Left ventricle myocardium inferior (tissue), 1 donor: ENCODE measurements around the gene CACUL1. TPM values are rescaled to one million over a fixed set of nuclear protein-coding genes. Genes with fewer than 3 reads are reported as not detected.

Experiments
- DNase-seq: peaks from one replicate; pipeline ENCODE4 v3.0.0-alpha.2; 2020
- H3K27ac ChIP-seq: fragments of 200-600 bp; replicated peaks from 2 replicates; pipeline ENCODE4 v1.8.0; 2021
- H3K27me3 ChIP-seq: fragments of 200-600 bp; 2 replicates; pipeline ENCODE4 v1.8.0; 2021; ENCODE audit warnings: low read depth
- H3K36me3 ChIP-seq: fragments of 200-600 bp; 2 replicates; pipeline ENCODE4 v1.8.0; 2021
- H3K4me1 ChIP-seq: fragments of 200-600 bp; 2 replicates; pipeline ENCODE4 v1.8.0; 2021
- H3K4me3 ChIP-seq: fragments of 200-600 bp; 2 replicates; pipeline ENCODE4 v1.8.0; 2021; ENCODE audit warnings: mild to moderate bottlenecking, moderate library complexity
- H3K9me3 ChIP-seq: fragments of 200-600 bp; replicated peaks from 2 replicates; pipeline ENCODE4 v1.8.0; 2021
- CTCF ChIP-seq: fragments of 200-600 bp; IDR thresholded peaks from 2 replicates; pipeline ENCODE4 v1.8.0; 2021; ENCODE audit warnings: antibody characterized with exemption, mild to moderate bottlenecking, borderline replicate concordance
- intact Hi-C: fragments of 100-400 bp; cut with micrococcal nuclease; formaldehyde crosslinking; loops from one replicate; pipeline ENCODE4 v1.11.0; 2022
- total RNA-seq: library from RNA; stranded (reverse); fragmentation: NEBNext Ultra II Directional; extraction: Animal tissue kit (Norgen Biotek cat#: 25700); gene quantifications from one replicate; pipeline ENCODE4 v1.2.1, GENCODE V29; 2021
- donor health status: DM: no; HTN: yes; CAD: no; lungs with severe emphysema.

CACUL1 gene
- total RNA-seq, 1 donor from 2014 or later = 27.4 TPM

- Histone ChIP-seq H3K36me3 (no peaks in the 10 kb centered on the region), H3K9me3 (no peaks in the 10 kb centered on the region), H3K4me1 (peaks cover 26% of the 10 kb centered on the region), H3K4me3 (no peak overlapping the region), H3K27me3 (no peaks in the 10 kb centered on the region), H3K27ac (no peak overlapping the region)
- DNase-seq = no peak
- intact Hi-C loops = loop anchor here (5.0 kb wide), 1 partner anchor 154 kb away; no protein-coding TSS in a partner anchor
- TF ChIP-seq CTCF = peak; percentile 89
Measured at GRCh38 chr10:118720685-118721538, 33.9 kb downstream of the CACUL1 start.

GRCh38 chr10:118714366-118714765, 40.4 kb downstream of the CACUL1 start:
- H3K27ac ChIP-seq = no peak overlapping the region
- no peaks in the 10 kb centered on the region for H3K36me3 ChIP-seq
- TF ChIP-seq CTCF = no peak
- H3K4me3 ChIP-seq = no peak overlapping the region
- no peaks in the 10 kb centered on the region for H3K27me3 ChIP-seq
- no peak for DNase-seq
- no peaks in the 10 kb centered on the region for H3K9me3 ChIP-seq
- H3K4me1 ChIP-seq = no peaks in the 10 kb centered on the region
- intact Hi-C loops = no loop called here

GRCh38 chr10:118712930-118713634, 41.7 kb downstream of the CACUL1 start:
- H3K27ac ChIP-seq = no peak overlapping the region
- H3K4me1 ChIP-seq = no peaks in the 10 kb centered on the region
- peak; percentile 15 for TF ChIP-seq CTCF
- intact Hi-C loops = no loop called here
- H3K9me3 ChIP-seq = no peaks in the 10 kb centered on the region
- H3K27me3 ChIP-seq = no peaks in the 10 kb centered on the region
- no peak for DNase-seq
- H3K36me3 ChIP-seq = no peaks in the 10 kb centered on the region
- H3K4me3 ChIP-seq = no peak overlapping the region

- DNase-seq = no peak
- Histone ChIP-seq H3K4me3 (no peak overlapping the region), H3K36me3 (no peaks in the 10 kb centered on the region), H3K27me3 (no peaks in the 10 kb centered on the region), H3K9me3 (no peaks in the 10 kb centered on the region), H3K4me1 (no peaks in the 10 kb centered on the region), H3K27ac (no peak overlapping the region)
- intact Hi-C loops = no loop called here
- no peak for TF ChIP-seq CTCF
Measured at GRCh38 chr10:118712080-118712479, 42.7 kb downstream of the CACUL1 start.

GRCh38 chr10:118710487-118710886, 44.3 kb downstream of the CACUL1 start:
- Histone ChIP-seq H3K9me3 (no peaks in the 10 kb centered on the region), H3K27ac (no peak overlapping the region), H3K4me1 (no peaks in the 10 kb centered on the region), H3K4me3 (no peak overlapping the region), H3K27me3 (no peaks in the 10 kb centered on the region), H3K36me3 (peaks cover 4% of the 10 kb centered on the region)
- TF ChIP-seq CTCF = no peak
- no peak for DNase-seq
- intact Hi-C loops = no loop called here
